GM19438 (cell line): Measurements from ENCODE around the gene ZNF146.
"Not testable (repeated sequence)": the region's sequence is repeated elsewhere in the genome, so short reads cannot be mapped to it uniquely, and the experiment has no call there.

Source experiments
- ATAC-seq: cut with Tn5 transposase; IDR thresholded peaks from one replicate; pipeline ENCODE4 v1.9.1; 2021; ENCODE audit warnings: low read depth; ENCODE audit not compliant: unreplicated experiment

ZNF146 gene

GRCh38 chr19:36268081-36268480 is 53.2 kb downstream of the ZNF146 start:
- not testable (repeated sequence) for ATAC-seq

DNA sequence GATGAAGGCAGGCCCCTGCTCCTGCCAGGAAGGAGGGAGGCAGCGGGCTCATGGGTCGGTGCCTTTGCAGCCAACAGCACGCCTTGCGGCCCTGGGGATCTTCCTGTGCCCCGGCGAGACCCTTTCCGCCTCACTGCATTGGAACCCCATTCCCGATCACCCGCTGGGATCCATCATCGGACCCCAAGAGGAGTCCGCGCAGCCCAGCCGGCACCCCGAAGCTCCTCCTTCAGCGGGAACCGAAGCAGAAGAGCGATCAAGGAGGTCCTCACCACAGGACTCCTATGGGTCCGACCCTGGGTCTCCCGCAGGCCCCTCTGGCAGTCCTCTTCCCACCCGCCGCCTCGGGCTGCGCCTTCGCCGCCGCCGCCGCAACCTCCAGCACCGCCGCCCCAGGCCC is 53.7 kb downstream of the ZNF146 start:
- ATAC-seq, result not testable (repeated sequence)

- not testable (repeated sequence) for ATAC-seq
Observed at GRCh38 chr19:36269295-36269694, 54.4 kb downstream of the ZNF146 start.
